HG02884 (cell line): ENCODE results near the gene HOXC11.

Source experiments
- ATAC-seq: cut with Tn5 transposase; IDR thresholded peaks from one replicate; pipeline ENCODE4 v1.9.1; 2021; ENCODE audit warnings: mild to moderate bottlenecking, moderate library complexity; ENCODE audit not compliant: unreplicated experiment

HOXC11 gene

DNA sequence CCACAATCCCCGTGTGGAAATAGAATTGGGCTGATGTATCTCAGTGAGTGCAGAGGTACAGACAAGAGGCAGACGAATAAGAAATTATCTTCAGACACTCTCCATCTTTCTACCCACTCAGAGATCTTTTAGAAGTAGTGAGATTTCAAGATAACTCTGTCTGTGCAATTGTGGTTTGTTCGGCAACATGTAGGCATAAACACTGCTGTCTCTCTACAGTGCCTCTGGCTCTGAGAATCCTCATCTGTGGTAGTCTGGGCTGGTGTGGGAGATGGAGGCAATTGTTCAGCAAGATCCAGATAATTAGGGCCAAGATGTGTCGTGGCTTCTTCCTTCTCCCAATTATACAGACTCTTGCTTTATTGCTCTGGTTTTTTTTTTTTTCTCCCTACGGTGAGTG, 31.2 kb upstream of the HOXC11 start:
- ATAC-seq: no peak

DNA sequence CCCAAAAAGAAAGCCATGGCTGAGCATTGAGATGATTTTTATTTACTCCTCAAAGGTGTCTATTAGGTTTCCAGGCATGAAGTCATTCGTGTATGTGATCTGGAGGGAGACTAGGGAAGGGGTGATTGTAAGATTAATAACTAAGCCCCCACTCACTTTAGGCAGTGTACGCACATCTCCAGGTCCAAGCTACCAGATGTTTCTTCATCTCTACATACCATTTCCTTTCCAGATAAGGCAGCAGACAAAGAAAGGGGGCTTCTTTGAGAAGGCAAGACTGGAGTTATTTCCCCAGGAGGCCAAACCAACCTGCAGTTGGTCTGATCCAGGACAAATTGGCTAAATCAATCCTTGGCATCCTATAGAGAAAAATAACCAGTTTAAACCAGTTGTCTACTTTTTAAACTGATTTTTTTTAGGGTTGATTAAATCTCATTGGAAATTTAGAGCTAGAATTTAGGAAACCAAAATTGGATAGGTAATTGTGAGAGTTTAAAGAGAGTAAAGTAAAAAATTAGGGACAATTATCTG, 30.4 kb upstream of the HOXC11 start:
- ATAC-seq: no peak

DNA sequence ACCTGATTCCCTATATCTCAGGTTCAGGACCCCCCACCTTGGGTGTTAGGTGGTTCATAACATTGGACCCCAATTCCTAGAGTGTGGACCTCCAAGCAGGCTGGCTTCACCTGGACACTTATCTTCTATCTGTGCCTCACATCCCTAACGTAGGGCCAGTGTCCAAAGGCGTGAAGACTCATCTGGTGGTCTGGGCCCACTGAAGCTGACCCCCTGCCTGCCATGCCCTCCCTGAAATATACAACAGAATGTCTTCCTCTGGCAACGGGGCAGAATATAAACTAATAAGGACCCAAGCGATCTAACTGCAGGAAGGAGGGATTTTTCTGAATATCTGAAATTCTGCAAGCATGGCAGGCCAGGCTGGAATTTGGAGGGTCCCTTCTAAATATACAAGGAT, 28.7 kb upstream of the HOXC11 start:
- ATAC-seq: no peak

DNA sequence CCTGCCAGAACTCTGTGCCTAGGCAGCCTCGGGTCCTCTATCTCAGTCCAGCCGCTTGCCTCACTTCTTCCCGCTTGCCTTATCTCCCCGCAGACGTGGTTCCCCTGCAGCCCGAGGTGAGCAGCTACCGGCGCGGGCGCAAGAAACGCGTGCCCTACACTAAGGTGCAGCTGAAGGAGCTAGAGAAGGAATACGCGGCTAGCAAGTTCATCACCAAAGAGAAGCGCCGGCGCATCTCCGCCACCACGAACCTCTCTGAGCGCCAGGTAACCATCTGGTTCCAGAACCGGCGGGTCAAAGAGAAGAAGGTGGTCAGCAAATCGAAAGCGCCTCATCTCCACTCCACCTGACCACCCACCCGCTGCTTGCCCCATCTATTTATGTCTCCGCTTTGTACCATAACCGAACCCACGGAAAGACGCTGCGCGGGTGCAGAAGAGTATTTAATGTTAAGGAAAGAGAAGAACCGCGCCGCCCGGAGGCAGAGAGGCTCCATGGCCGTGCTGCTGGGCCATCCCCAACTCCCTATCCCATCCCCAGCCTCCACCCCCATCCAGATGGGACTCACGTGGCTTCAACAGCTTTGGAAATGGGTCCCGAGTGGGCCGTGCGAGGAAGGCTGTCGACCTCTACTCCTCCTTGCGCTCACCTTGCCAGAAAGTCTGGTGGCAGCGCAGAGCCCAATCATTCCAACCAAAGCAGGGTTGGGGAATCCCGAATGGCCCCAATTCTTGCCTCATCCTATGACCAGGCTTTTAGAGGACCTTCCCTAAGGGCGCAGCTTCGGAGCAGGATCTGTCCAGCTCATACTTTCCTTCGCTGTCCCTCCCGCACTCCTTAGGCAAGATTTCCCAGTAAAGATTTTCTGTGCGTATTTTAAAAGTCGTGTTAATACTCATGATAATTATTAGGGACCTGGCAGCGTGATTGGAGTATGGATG, 27.7 kb upstream of the HOXC11 start:
- ATAC-seq: no peak

DNA sequence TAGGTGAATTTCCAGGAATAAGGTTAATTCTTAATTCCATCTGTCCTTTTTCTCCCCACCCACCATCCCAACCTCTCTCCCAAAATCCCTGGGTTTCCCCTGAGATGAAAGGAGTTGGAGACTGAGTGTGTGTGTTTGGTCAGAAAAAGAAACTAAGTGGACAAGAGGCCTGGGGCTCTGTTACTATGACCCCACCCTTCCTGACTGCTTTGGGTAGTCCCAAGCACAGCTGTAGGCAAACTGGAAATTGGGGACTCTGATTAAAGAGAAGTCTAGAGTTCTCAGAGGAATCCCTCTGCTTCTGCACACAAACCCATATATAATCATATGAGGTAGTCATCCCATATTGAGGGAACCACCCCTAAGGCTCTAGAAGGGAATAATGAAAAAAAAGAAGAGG, 25.2 kb upstream of the HOXC11 start:
- no peak for ATAC-seq

DNA sequence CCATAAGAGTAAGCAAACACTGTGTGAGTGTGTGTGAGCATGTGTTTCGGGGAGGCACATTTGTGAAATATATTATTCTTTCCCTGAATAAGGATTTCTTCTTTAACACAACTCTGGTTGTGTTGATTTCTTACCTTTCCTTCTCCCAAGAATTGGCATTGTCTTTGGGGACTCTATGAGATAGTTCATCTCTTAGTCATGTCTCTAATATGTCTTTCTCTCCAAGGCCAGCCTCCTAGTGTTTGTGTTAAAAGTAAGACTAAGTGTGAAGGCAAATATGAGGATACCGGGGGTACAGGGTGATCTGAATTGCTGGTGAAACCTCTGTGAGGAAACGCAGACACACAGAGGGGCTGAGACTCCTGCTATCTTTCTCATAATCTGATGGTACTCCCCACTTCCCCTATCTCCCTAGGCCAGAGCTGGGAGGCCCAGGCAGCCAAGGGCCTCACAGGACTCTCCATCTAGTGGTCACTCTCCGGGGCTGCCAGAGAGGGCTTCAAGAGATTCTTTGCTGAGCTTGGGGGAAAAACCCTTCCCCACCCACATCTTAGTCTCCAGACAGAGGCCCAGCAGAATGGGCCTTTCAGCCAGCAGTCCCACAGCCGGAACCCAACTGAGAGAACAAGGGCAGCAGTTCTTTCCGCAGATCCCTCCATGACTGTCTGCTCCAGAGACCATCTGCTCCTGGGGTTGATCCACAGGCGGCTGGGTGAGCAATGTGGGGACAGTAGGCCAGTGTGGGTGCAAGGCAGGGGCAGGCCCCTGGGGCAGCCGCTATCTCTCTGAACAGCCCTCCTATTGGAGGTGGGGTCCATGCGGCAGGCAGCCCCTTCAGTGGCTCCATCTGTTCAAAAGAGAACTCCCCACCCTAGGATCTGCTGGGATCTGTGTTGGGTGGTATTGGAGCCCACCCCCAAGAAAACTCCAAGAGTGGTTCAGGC, 24.0 kb upstream of the HOXC11 start:
- no peak for ATAC-seq

DNA sequence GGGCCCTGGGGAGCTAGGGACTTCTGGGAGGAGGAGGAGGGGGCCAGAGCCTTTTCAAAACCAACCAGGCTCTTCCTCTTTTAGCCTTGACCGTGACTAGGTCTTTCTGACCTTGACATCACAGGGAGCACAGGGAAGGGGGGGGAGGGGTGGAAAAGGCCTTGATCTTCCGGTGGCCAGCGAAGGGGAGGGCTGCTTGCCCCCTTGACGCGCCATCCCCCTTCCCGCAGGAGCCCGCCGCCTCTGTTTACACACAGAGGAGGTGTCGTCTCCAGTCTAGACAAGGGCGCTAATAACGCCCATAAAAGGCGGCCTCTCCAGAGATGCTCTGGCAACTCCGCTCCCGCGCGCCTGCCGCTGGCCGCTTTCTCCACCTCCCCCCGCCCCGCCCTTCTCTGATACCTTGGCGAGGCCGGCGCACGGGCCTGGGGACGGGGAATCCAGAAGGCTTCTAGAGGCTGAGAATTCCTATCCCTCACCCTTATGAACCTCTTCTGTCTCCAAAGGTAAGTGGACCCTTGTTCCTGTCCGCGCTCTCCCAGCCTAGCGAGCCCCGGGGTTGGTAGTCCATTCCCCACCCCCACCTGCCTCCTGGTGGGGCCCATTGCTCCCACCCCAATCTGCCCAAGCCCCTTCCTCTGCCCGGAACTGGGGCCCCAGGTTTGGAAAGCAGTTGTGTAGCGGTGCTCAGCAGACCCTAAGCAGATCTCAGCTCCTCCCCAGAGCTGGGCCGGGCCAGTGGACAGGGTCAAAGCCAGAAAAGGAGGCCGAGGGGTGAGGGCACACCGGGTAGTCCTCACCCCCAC, 23.1 kb upstream of the HOXC11 start:
- no peak for ATAC-seq

DNA sequence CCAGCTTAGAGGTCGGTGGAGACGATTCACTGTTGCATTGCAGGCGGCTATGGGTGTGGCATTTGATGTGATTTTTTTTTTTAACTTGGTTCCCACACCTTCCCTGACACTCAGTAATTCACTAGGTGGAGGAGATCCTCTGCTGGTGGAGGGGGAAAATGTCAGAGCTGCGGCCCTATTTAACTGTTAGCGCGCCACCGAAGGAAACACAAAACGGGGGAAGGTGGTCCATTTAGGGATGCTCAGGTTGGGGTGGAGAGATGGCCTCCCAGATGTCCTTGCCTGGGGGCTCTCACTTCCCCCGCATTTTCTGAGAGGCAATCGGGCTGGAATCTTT, 22.5 kb upstream of the HOXC11 start:
- ATAC-seq: no peak

DNA sequence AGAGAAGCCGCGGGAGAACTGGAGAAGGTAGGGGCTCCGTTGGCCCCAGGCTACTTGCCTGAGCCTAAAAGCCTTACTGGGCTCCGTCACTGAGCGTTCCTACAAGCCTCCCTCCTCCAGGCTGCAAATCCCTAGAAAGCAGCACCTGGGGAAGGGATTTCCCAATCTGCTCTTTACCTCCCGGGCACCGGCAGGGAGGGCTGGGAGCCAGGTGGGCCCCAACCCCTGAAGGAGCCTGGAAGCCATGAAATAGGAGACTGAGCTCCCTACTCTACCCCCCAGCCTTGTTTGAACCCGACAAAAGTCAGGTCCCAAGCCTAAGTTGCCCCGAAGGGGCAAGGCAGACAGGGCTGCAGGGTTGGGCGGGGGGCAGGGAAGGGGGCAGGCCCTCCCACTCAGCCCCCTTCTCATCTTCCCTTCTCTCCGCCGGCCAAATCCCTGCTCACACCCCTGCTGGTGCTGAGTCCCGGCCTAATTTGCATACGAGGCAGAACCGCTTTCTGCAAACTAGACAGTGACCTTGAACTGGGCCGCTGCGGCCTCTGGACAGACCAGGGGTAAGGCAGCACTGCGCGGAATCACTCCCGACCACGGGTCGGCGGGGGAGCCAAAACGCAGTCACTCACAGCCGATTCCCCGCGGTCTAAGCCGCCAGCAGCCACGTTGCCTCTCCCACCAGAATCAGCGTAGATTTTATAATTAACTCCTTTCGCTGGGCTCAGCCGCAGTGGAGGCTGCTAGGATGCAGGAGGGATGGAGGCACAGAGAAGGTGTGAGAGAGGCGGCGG, 21.9 kb upstream of the HOXC11 start:
- no peak for ATAC-seq

DNA sequence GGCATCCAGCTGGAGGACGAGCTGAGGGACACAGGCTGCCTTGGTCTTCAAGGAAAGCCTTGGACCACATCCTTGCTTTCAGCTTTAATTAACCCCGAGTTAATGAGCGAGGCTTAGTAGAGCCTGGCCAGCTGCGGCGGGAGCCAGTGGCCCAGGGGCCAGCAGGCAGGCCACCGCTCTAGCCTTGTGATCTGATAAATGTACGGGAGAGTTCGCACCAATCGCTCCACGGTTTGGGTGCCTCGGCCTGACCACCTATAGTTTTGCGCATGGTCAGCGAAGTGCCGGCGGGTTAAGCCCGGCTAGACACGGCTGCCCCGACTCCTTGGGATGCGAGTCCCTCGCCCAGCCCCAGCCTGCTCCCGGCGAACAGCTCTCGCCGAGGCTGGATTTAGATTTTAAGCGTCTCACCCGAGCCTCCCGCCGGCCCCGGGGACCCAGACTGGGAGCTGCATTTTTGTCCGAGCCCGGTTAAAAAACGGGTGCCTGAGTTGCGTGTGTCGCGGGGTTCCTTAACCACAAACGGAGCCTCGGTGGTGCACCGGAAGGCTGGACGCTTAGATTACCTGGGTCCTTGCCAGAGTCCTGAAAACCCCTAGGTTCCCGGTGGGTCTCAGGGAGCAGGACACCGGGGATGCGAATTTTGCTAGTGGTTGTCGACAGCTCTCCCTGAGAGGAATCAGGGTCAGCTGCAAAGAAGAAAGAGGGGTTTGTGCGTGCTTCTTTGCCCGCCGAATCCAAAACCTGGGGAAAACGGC, 21.2 kb upstream of the HOXC11 start:
- no peak for ATAC-seq

DNA sequence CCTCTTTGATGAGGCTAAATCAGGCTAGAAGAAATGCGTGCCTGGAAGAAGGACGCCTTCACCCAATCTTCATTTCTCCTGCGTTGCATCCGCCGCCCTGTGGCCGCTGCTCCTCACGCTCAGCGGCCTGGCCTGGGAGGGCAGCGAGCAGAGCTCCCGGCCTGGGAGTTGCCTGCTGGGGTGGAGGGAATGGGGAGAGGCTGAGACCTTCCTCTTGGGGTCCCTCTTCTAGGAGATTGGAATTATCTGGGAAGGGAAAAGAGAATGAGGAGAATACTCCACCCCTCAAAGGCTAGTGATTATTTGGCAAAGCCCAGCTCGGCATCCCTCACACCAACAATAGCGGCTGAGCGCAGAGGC, 20.6 kb upstream of the HOXC11 start:
- ATAC-seq: no peak

DNA sequence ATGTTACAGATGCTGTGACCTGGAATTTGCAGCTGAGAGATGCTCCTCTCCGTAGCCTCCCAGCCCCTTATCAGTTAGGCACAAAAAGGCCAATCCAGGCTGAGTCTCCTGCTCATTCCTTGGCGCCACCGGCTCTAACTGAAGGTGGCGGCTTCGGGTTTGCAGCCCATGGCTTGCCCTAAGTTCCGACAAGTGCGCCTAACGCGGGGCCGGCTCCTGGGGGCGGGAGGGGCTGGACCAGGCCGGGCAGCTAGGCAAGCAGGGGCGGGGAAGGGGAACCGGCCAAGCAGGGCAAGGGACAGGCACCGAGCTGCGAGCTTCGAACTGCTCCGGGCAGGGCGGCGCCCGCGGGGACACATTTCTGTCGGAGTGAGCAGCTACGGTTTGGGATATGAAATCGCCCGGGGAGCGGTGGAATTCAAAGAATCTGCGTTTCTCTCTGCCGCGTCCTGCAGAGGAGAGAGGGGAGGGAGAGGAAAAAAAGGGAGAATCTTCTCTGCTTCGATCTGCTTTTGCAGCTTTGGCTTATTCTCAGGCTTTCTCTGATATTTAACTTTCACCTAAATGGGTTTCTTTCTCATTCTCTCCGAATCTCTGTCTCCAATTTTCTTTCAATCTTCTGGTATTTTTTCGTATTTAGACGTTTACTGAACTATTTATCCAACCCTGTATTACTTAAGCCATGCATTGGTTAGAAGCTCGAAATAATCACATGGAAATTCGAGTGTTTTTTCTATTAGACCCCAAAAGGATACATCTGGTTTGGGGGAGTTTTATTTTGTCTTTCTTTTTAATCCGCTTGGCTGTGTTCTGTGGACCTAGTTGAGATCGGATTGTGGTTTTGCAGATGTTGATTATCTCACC, 19.8 kb upstream of the HOXC11 start:
- ATAC-seq: no peak

DNA sequence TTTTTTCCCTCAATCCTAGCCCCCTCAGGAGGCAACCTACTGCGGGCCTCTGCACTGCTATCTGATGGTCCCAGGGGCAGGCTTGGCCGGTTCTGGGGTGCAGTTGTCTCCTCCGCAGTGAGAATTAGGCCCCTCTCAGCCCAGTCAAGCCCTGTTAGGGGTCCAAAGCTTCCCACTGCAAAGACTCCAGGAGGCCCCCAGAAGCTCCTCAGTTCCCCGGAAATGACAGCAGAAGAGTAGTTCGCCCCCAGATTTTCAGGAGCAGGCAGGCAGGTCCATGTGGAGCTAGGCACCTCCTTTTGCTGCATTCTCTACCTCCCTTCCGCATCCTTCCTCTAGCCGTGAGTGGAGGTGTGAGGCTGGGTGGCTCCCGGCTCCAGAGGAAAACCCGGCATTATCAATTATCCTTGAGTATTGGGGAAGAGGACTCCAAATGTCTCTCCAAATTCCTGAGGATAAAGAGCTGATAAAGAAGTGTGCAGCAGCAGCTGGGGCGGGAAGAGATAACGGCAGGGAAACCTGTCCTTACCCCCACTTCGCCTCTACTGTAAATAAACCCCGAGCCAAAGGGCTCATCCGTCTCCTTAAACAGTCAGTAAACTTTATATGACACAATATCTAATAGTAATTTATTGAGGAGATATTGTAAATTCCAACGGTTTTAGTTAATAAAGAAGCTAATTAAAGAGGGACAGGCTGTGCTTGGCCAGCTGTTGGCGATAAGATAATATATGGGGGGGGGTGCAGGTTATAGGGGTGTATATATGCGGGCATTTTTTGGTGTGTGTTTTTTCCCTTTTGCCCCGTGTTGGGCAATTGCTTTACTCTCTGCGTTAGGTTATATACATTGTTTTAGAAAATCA, 18.9 kb upstream of the HOXC11 start:
- no peak for ATAC-seq

DNA sequence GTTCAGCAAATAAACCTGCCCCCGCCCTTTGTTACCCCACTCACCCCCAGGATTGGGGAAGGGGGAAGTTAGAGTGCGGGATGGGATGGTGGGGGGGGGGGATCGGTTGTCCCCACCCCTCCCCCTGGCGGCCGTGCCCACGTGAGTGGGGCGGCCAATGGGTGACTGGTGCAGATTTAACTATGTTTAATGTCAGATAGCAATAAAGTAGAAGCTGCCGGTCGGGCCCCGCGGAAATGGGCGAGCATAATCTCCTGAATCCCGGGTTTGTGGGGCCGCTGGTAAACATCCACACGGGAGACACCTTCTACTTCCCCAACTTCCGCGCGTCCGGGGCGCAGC, 18.3 kb upstream of the HOXC11 start, which contains the start of gene HOXC12:
HOXC12 (plus strand) TSS at position 210 of the 342 bp plus-strand sequence; CDS start at position 237, 27 bp downstream.
- no peak for ATAC-seq

DNA sequence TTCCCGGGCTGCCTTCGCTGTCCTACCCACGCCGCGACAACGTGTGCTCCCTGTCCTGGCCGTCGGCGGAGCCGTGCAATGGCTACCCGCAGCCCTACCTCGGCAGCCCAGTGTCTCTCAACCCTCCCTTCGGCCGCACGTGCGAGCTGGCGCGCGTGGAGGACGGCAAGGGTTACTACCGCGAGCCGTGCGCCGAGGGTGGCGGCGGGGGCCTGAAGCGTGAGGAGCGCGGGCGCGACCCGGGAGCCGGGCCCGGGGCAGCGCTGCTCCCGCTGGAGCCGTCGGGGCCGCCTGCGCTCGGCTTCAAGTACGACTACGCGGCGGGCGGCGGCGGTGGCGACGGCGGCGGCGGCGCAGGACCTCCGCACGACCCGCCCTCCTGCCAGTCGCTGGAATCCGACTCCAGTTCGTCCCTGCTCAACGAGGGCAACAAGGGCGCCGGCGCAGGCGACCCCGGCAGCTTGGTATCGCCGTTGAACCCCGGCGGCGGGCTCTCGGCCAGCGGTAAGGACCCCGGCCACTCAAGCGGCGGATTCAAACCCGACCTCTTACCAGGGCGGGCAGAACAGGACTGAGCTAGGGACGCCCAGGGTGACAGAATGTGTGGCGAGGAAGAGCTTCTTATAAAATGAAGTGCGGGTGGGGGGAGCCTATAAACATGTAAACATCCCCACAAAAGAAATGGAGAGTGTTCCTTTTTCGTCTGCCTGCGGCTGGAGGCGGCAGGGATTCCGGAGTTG, 17.7 kb upstream of the HOXC11 start:
- ATAC-seq: no peak

DNA sequence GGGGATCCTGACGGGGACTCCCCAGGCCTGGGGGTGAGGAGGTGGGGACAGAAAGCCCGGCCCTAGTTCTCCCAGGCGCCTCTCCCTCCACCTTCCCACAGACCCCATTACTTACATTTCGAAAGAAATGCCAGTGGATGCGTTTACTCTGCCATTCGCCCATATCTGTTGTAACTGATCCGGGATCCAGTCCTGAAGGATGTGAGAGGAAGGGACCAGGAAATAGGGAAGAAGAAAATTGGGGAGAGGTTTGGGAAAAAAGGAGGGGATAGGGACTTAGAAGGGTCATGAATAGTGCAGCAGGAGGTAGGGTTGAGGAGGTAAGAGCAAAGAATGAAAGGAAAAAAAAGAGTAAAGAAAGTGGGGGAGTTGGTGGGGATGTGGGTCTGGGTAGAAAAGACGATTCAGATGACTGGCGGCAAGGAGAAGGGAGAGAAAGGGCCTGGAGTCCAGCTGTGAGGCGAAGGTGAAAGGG, 17.1 kb upstream of the HOXC11 start:
- no peak for ATAC-seq
